H9 (cell line): ENCODE results near the gene CRACDL. TPM values are rescaled to one million over a fixed set of nuclear protein-coding genes. Genes with fewer than 3 reads are reported as not detected.

Experiments used
- DNase-seq: peaks from one replicate; pipeline ENCODE4 v3.0.0-alpha.2; 2017
- H2AFZ ChIP-seq: one replicate; pipeline ENCODE4 v1.6.1; 2013; ENCODE audit warnings: mild to moderate bottlenecking, low read length, control low read depth, moderate library complexity
- H2AK5ac ChIP-seq: 2 replicates; pipeline ENCODE4 v1.6.1; 2013; ENCODE audit warnings: low read length, control low read depth, mixed read lengths; ENCODE audit not compliant: insufficient read length
- H2BK120ac ChIP-seq: one replicate; pipeline ENCODE4 v1.6.1; 2013; ENCODE audit warnings: low read depth, mild to moderate bottlenecking, low read length, control low read depth, inconsistent platforms; ENCODE audit not compliant: poor library complexity, severe bottlenecking
- H2BK12ac ChIP-seq: 2 replicates; pipeline ENCODE4 v1.6.1; 2013; ENCODE audit warnings: low read length, control low read depth, mixed read lengths, low read depth; ENCODE audit not compliant: insufficient read length
- H2BK15ac ChIP-seq: 2 replicates; pipeline ENCODE4 v1.6.1; 2013; ENCODE audit warnings: low read depth, low read length, control low read depth
- H2BK20ac ChIP-seq: one replicate; pipeline ENCODE4 v1.6.1; 2013; ENCODE audit warnings: low read depth, mild to moderate bottlenecking, low read length, control low read depth, inconsistent platforms; ENCODE audit not compliant: poor library complexity, severe bottlenecking
- H2BK5ac ChIP-seq: 2 replicates; pipeline ENCODE4 v1.6.1; 2013; ENCODE audit warnings: low read length, control low read depth, mixed read lengths; ENCODE audit not compliant: insufficient read length
- H3K14ac ChIP-seq: 2 replicates; pipeline ENCODE4 v1.6.1; 2013; ENCODE audit warnings: low read length, control low read depth; ENCODE audit not compliant: insufficient read depth
- H3K18ac ChIP-seq: 2 replicates; pipeline ENCODE4 v1.6.1; 2013; ENCODE audit warnings: low read depth, mild to moderate bottlenecking, mixed read lengths, low read length, control low read depth; ENCODE audit not compliant: insufficient read length
- H3K23ac ChIP-seq: 2 replicates; pipeline ENCODE4 v1.6.1; 2013; ENCODE audit warnings: low read length, control low read depth, mixed read lengths, low read depth; ENCODE audit not compliant: insufficient read length
- H3K23me2 ChIP-seq: 2 replicates; pipeline ENCODE4 v1.6.1; 2013; ENCODE audit warnings: low read depth, mild to moderate bottlenecking, mixed read lengths, low read length, control low read depth; ENCODE audit not compliant: insufficient read length, poor library complexity, severe bottlenecking
- H3K27ac ChIP-seq: 2 replicates; pipeline ENCODE4 v1.5.1; 2013; ENCODE audit warnings: low read length, control low read depth, mixed read lengths, low read depth; ENCODE audit not compliant: insufficient read length
- H3K27me3 ChIP-seq: 2 replicates; pipeline ENCODE4 v1.6.1; 2013; ENCODE audit warnings: low read length, control low read depth, inconsistent platforms; ENCODE audit not compliant: insufficient read depth
- H3K4ac ChIP-seq: 2 replicates; pipeline ENCODE4 v1.6.1; 2013; ENCODE audit warnings: low read depth, mild to moderate bottlenecking, control low read depth, inconsistent platforms, low read length, moderate library complexity
- H3K4me1 ChIP-seq: 2 replicates; pipeline ENCODE4 v1.6.1; 2013; ENCODE audit warnings: low read length, control low read depth, inconsistent platforms; ENCODE audit not compliant: insufficient read depth
- H3K4me2 ChIP-seq: 2 replicates; pipeline ENCODE4 v1.6.1; 2013; ENCODE audit warnings: low read length, control low read depth, mixed read lengths; ENCODE audit not compliant: insufficient read length, insufficient read depth
- H3K56ac ChIP-seq: 2 replicates; pipeline ENCODE4 v1.6.1; 2013; ENCODE audit warnings: low read depth, mild to moderate bottlenecking, mixed read lengths, low read length, control low read depth; ENCODE audit not compliant: insufficient read length
- H3K79me1 ChIP-seq: 2 replicates; pipeline ENCODE4 v1.6.1; 2013; ENCODE audit warnings: low read depth, mild to moderate bottlenecking, moderate library complexity, low read length, control low read depth, inconsistent platforms; ENCODE audit not compliant: insufficient read depth, poor library complexity, severe bottlenecking
- H3K79me2 ChIP-seq: 2 replicates; pipeline ENCODE4 v1.6.1; 2013; ENCODE audit warnings: low read length, control low read depth, inconsistent platforms; ENCODE audit not compliant: insufficient read depth
- H3K9ac ChIP-seq: 2 replicates; pipeline ENCODE4 v1.6.1; 2013; ENCODE audit warnings: low read length, control low read depth, mixed read lengths; ENCODE audit not compliant: insufficient read length; ENCODE audit errors: extremely low read depth
- H3K9me3 ChIP-seq: one replicate; pipeline ENCODE4 v1.6.1; 2013; ENCODE audit warnings: low read depth, low read length, inconsistent platforms; ENCODE audit not compliant: control insufficient read depth
- H3T11ph ChIP-seq: one replicate; pipeline ENCODE4 v1.6.1; 2013; ENCODE audit warnings: mild to moderate bottlenecking, low read length, control low read depth, inconsistent platforms
- H4K20me1 ChIP-seq: one replicate; pipeline ENCODE4 v1.6.1; 2013; ENCODE audit not compliant: control insufficient read depth, insufficient read length, insufficient read depth
- H4K5ac ChIP-seq: 2 replicates; pipeline ENCODE4 v1.6.1; 2013; ENCODE audit warnings: low read depth, mild to moderate bottlenecking, mixed read lengths, low read length, control low read depth; ENCODE audit not compliant: insufficient read length
- H4K8ac ChIP-seq: replicated peaks from 2 replicates; pipeline ENCODE4 v1.6.1; 2013; ENCODE audit warnings: low read length, control low read depth, mixed read lengths, low read depth; ENCODE audit not compliant: insufficient read length
- H4K91ac ChIP-seq: 2 replicates; pipeline ENCODE4 v1.6.1; 2013; ENCODE audit warnings: low read depth, mild to moderate bottlenecking, moderate library complexity, mixed read lengths, low read length, control low read depth; ENCODE audit not compliant: insufficient read length
- H3K27ac Mint-ChIP-seq, 3 experiments: 2 replicates in 2 of 3; 3 replicates in 1 of 3; pipeline ENCODE4 v1.8.0; 2020 to 2021; ENCODE audit warnings: mixed read lengths in 3 of 3, mild to moderate bottlenecking in 1 of 3, moderate library complexity in 1 of 3
- H3K27me3 Mint-ChIP-seq: 2 replicates; pipeline ENCODE4 v1.8.0; 2021; ENCODE audit warnings: low read depth, mild to moderate bottlenecking, moderate library complexity, mixed read lengths
- H3K36me3 Mint-ChIP-seq, 3 experiments: 2 replicates in 2 of 3; 3 replicates in 1 of 3; pipeline ENCODE4 v1.8.0; 2020 to 2021; ENCODE audit warnings: low read depth in 3 of 3, mixed read lengths in 3 of 3; ENCODE audit not compliant: insufficient read depth in 1 of 3
- H3K4me1 Mint-ChIP-seq, 2 experiments: 2 replicates each; pipeline ENCODE4 v1.8.0; 2020; ENCODE audit warnings: mixed read lengths in 2 of 2
- H3K4me3 Mint-ChIP-seq, 2 experiments: 2 replicates in 1 of 2; 3 replicates in 1 of 2; pipeline ENCODE4 v1.8.0; 2020 to 2021; ENCODE audit warnings: mild to moderate bottlenecking in 2 of 2, mixed read lengths in 2 of 2, moderate library complexity in 1 of 2
- H3K9me3 Mint-ChIP-seq, 2 experiments: 2 replicates in 1 of 2; 3 replicates in 1 of 2; pipeline ENCODE4 v1.8.0; 2020; ENCODE audit warnings: mild to moderate bottlenecking in 2 of 2, mixed read lengths in 2 of 2, moderate library complexity in 1 of 2
- WGBS: extraction: QIAGEN DNeasy Blood & Tissue Kit; methylation state at CpG from one replicate; pipeline ENCODE4 v1.1.7; 2013; ENCODE audit warnings: missing lambda C conversion rate, low lambda C conversion rate, mixed read lengths; ENCODE audit not compliant: insufficient read length; ENCODE audit errors: extremely low coverage; 5-methylcytosine and 5-hydroxymethylcytosine counted together
- total RNA-seq: library from RNA; stranded (reverse); gene quantifications from 2 replicates; pipeline ENCODE4 v1.2.1, GENCODE V29; 2021
- TF ChIP-seq, protein P1 (sequence below): fragments of 200-600 bp; sonication (generic); conservative IDR thresholded peaks from 3 replicates; pipeline ENCODE4 v1.8.0; 2021; ENCODE audit warnings: antibody characterized with exemption, mild to moderate bottlenecking

Gene CRACDL
- total RNA-seq, 1 experiment from 2014 or later: 0.48 TPM

GRCh38 chr2:98850074-98850473, 86.0 kb downstream of the CRACDL start:
- H3K56ac ChIP-seq: no peak overlapping the region
- H2AK5ac ChIP-seq: no peak overlapping the region
- H3K4me1 Mint-ChIP-seq: no peaks in the 10 kb centered on the region
- no peak overlapping the region for H3K4me2 ChIP-seq
- H3K36me3 Mint-ChIP-seq: no peaks in the 10 kb centered on the region
- H3K79me2 ChIP-seq: no peaks in the 10 kb centered on the region
- H2BK12ac ChIP-seq: no peak overlapping the region
- H3K79me1 ChIP-seq: no peaks in the 10 kb centered on the region
- H3T11ph ChIP-seq: no peak overlapping the region
- no peak overlapping the region for H3K4me3 Mint-ChIP-seq
- H2BK120ac ChIP-seq: no peak overlapping the region
- H4K91ac ChIP-seq: no peak overlapping the region
- H4K20me1 ChIP-seq: no peaks in the 10 kb centered on the region
- no peaks in the 10 kb centered on the region for H3K23me2 ChIP-seq
- H3K23ac ChIP-seq: no peak overlapping the region
- no peaks in the 10 kb centered on the region for H3K9me3 ChIP-seq
- H2BK5ac ChIP-seq: no peak overlapping the region
- no peaks in the 10 kb centered on the region for H3K27me3 ChIP-seq
- no peak overlapping the region for H2BK15ac ChIP-seq
- H3K4me1 ChIP-seq: no peaks in the 10 kb centered on the region
- no peak overlapping the region for H3K27ac Mint-ChIP-seq
- no peak overlapping the region for H4K8ac ChIP-seq
- H3K9ac ChIP-seq: no peak overlapping the region
- H3K18ac ChIP-seq: no peak overlapping the region
- no peak for DNase-seq
- H3K14ac ChIP-seq: no peak overlapping the region
- no peaks in the 10 kb centered on the region; a peak in 1 of 5 replicates for H3K9me3 Mint-ChIP-seq
- TF ChIP-seq, protein P1, sequence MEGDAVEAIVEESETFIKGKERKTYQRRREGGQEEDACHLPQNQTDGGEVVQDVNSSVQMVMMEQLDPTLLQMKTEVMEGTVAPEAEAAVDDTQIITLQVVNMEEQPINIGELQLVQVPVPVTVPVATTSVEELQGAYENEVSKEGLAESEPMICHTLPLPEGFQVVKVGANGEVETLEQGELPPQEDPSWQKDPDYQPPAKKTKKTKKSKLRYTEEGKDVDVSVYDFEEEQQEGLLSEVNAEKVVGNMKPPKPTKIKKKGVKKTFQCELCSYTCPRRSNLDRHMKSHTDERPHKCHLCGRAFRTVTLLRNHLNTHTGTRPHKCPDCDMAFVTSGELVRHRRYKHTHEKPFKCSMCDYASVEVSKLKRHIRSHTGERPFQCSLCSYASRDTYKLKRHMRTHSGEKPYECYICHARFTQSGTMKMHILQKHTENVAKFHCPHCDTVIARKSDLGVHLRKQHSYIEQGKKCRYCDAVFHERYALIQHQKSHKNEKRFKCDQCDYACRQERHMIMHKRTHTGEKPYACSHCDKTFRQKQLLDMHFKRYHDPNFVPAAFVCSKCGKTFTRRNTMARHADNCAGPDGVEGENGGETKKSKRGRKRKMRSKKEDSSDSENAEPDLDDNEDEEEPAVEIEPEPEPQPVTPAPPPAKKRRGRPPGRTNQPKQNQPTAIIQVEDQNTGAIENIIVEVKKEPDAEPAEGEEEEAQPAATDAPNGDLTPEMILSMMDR: no peak
- peaks cover 4% of the 10 kb centered on the region for H3K27me3 Mint-ChIP-seq
- no CpG with 5 or more reads among the region's 10 CpGs for WGBS
- H3K27ac ChIP-seq: no peak overlapping the region
- no peak overlapping the region for H4K5ac ChIP-seq
- H2BK20ac ChIP-seq: no peak overlapping the region
- H3K4ac ChIP-seq: no peak overlapping the region
- H2AFZ ChIP-seq: no peak overlapping the region
